ENCODE measurements around the gene ANP32B.

DNA sequence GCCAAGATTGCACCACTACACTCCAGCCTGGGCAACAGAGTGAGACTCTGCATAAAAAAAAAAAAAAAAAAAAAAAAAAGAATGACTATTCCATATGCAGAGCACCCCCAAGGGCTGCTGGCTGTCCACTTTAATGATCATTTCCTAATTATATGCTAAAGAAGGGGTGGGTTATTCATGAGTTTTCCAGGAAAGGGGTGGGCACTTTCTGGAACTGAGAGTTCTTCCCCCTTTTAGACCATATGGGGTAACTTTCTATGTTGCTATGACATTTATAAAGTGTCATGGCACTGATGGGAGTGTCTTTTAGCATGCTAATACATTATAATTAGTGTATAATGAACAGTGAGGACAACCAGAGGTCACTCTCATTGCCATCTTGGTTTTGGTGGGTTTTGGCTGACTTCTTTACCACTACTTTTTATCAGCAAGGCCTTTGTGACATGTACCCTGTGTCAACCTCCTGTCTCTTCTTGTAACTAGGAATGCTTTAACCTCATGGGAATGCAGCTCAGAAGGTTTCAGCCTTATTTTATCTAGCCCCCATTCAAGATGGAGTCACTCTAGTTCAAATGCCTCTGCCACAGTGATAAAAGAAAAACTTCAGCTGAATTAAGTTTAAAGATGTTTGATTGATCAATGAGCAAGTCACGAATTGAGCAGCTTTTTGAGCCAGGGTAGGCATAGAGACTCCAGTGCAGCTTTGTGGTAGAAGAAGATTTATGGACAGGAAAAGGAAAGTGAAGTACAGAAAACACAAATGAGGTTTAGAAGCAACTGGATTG, 66.3 kb downstream of the ANP32B start:
- TF ChIP-seq, protein P1, sequence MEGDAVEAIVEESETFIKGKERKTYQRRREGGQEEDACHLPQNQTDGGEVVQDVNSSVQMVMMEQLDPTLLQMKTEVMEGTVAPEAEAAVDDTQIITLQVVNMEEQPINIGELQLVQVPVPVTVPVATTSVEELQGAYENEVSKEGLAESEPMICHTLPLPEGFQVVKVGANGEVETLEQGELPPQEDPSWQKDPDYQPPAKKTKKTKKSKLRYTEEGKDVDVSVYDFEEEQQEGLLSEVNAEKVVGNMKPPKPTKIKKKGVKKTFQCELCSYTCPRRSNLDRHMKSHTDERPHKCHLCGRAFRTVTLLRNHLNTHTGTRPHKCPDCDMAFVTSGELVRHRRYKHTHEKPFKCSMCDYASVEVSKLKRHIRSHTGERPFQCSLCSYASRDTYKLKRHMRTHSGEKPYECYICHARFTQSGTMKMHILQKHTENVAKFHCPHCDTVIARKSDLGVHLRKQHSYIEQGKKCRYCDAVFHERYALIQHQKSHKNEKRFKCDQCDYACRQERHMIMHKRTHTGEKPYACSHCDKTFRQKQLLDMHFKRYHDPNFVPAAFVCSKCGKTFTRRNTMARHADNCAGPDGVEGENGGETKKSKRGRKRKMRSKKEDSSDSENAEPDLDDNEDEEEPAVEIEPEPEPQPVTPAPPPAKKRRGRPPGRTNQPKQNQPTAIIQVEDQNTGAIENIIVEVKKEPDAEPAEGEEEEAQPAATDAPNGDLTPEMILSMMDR (IDR thresholded peaks at IDR 0.05), result no peak
- TF ChIP-seq POLR2A (IDR thresholded peaks at IDR 0.05) (no peak), POLR2AphosphoS5 (IDR thresholded peaks at IDR 0.05) (no peak), EP300 (IDR thresholded peaks at IDR 0.05) (no peak)

All from sigmoid colon (tissue), 4 donors.